H1 (cell line): ENCODE measurements around the gene TRIM47. TPM values are rescaled to one million over a fixed set of nuclear protein-coding genes. Genes with fewer than 3 reads are reported as not detected.

Experiments
- CTCF ChIA-PET: fragments of 300-600 bp; sonication (Branson Sonifier 250); formaldehyde crosslinking; loops from one replicate; lab custom pipeline; 2021; ENCODE audit not compliant: partially characterized antibody; lab: Charles Lee
- POLR2A ChIA-PET: fragments of 300-600 bp; sonication (Branson Sonifier 250); formaldehyde crosslinking; loops from one replicate; lab custom pipeline; 2021; ENCODE audit warnings: inconsistent platforms; ENCODE audit not compliant: partially characterized antibody; lab: Charles Lee
- DNase-seq, 2 experiments: peaks; one replicate each; pipeline versions ENCODE4 v3.0.0 to v3.0.0-alpha.2; 2010 to 2022; ENCODE audit warnings: low spot score in 2 of 2, low read depth in 1 of 2, mixed read lengths in 1 of 2
- FAIRE-seq: peaks from 2 replicates; lab custom pipeline; 2011; peaks lifted over from hg19 to GRCh38; lab: Jason Lieb, UNC
- H2AFZ ChIP-seq: 2 replicates; pipeline ENCODE4 v1.8.1; 2012; ENCODE audit warnings: low read length, inconsistent platforms
- H2AK5ac ChIP-seq: 2 replicates; pipeline ENCODE4 v1.6.1; 2013; ENCODE audit warnings: low read depth, low read length
- H2BK120ac ChIP-seq: replicated peaks from 2 replicates; pipeline ENCODE3; 2013; ENCODE audit warnings: low read depth, low read length, inconsistent platforms
- H2BK12ac ChIP-seq: 2 replicates; pipeline ENCODE4 v1.6.1; 2013; ENCODE audit warnings: low read depth, low read length
- H2BK15ac ChIP-seq: 2 replicates; pipeline ENCODE4 v1.6.1; 2013; ENCODE audit warnings: low read length
- H2BK20ac ChIP-seq: 2 replicates; pipeline ENCODE4 v1.6.1; 2013; ENCODE audit warnings: low read length
- H2BK5ac ChIP-seq: 2 replicates; pipeline ENCODE4 v1.6.1; 2013; ENCODE audit warnings: low read depth, low read length
- H3K14ac ChIP-seq: 2 replicates; pipeline ENCODE4 v1.6.1; 2013; ENCODE audit warnings: inconsistent platforms; ENCODE audit not compliant: insufficient read length
- H3K18ac ChIP-seq: 2 replicates; pipeline ENCODE4 v1.6.1; 2013; ENCODE audit warnings: low read length; ENCODE audit errors: extremely low read depth
- H3K23ac ChIP-seq: 2 replicates; pipeline ENCODE4 v1.6.1; 2013; ENCODE audit warnings: inconsistent platforms; ENCODE audit not compliant: insufficient read length
- H3K23me2 ChIP-seq: 2 replicates; pipeline ENCODE4 v1.6.1; 2013; ENCODE audit warnings: low read depth, low read length
- H3K27ac ChIP-seq: 2 replicates; pipeline ENCODE4 v1.6.1; 2011; ENCODE audit warnings: low read depth, low read length, inconsistent platforms
- H3K27me3 ChIP-seq, 4 experiments: replicated peaks in 1 of 4; 1 replicate in 1 of 4; 2 replicates in 3 of 4; pipeline versions ENCODE4 v1.6.1 to v1.8.1; 2011 to 2013; ENCODE audit warnings: low read length in 3 of 4, mild to moderate bottlenecking in 3 of 4, inconsistent platforms in 2 of 4, mixed read lengths in 2 of 4, moderate library complexity in 1 of 4; ENCODE audit not compliant: control insufficient read depth in 3 of 4, insufficient read depth in 3 of 4; ENCODE audit errors: extremely low read depth in 1 of 4
- H3K36me3 ChIP-seq, 4 experiments: 2 replicates each; pipeline versions ENCODE4 v1.6.1 to v1.8.1; 2011 to 2013; ENCODE audit warnings: mild to moderate bottlenecking in 4 of 4, low read length in 3 of 4, moderate library complexity in 2 of 4, control low read depth in 1 of 4, inconsistent platforms in 1 of 4; ENCODE audit not compliant: insufficient read depth in 4 of 4, control insufficient read depth in 2 of 4
- H3K4ac ChIP-seq: replicated peaks from 2 replicates; pipeline ENCODE3; 2013; ENCODE audit warnings: low read length, low read depth, mixed read lengths, inconsistent platforms; ENCODE audit not compliant: insufficient read length
- H3K4me1 ChIP-seq, 4 experiments: replicated peaks in 1 of 4; 1 replicate in 1 of 4; 2 replicates in 3 of 4; pipeline versions ENCODE4 v1.6.1 to v1.8.1; 2011 to 2013; ENCODE audit warnings: low read length in 3 of 4, inconsistent platforms in 2 of 4, mixed read lengths in 1 of 4; ENCODE audit not compliant: insufficient read depth in 4 of 4, control insufficient read depth in 3 of 4
- H3K4me2 ChIP-seq, 2 experiments: 2 replicates each; pipeline versions ENCODE4 v1.6.1 to v1.8.1; 2011 to 2013; ENCODE audit warnings: low read depth in 2 of 2, low read length in 2 of 2, control low read depth in 1 of 2, inconsistent platforms in 1 of 2, mild to moderate bottlenecking in 1 of 2; ENCODE audit not compliant: insufficient read depth in 1 of 2
- H3K4me3 ChIP-seq, 4 experiments: fragments of 200-600, 300-600 bp in 1 of 4; sonication (generic), shearing (Covaris generic), sonication (Bioruptor Twin) in 1 of 4; 2 replicates each; pipeline versions ENCODE4 v1.5.1 to v1.8.1; 2011 to 2016; ENCODE audit warnings: low read length in 4 of 4, low read depth in 3 of 4, control low read depth in 2 of 4, inconsistent platforms in 2 of 4, mild to moderate bottlenecking in 2 of 4, mixed read lengths in 1 of 4, moderate library complexity in 1 of 4; ENCODE audit not compliant: insufficient read depth in 2 of 4; ENCODE audit errors: extremely low read depth in 1 of 4
- H3K56ac ChIP-seq: replicated peaks from 2 replicates; pipeline ENCODE3; 2013; ENCODE audit warnings: low read depth, mild to moderate bottlenecking, mixed read lengths, low read length, inconsistent platforms; ENCODE audit not compliant: insufficient read length
- H3K79me1 ChIP-seq: 2 replicates; pipeline ENCODE4 v1.6.1; 2013; ENCODE audit warnings: low read depth, low read length, control low read depth
- H3K79me2 ChIP-seq, 2 experiments: 2 replicates each; pipeline versions ENCODE4 v1.6.1 to v1.8.1; 2012 to 2013; ENCODE audit warnings: low read length in 2 of 2, mild to moderate bottlenecking in 2 of 2, inconsistent platforms in 1 of 2; ENCODE audit not compliant: insufficient read depth in 2 of 2, control insufficient read depth in 1 of 2
- H3K9ac ChIP-seq, 4 experiments: replicated peaks in 1 of 4; 1 replicate in 1 of 4; 2 replicates in 3 of 4; pipeline versions ENCODE4 v1.6.1 to v1.8.1; 2011 to 2013; ENCODE audit warnings: low read depth in 3 of 4, low read length in 3 of 4, control low read depth in 2 of 4, mild to moderate bottlenecking in 2 of 4, moderate library complexity in 2 of 4, inconsistent platforms in 1 of 4; ENCODE audit errors: extremely low read depth in 1 of 4
- H3K9me3 ChIP-seq, 2 experiments: 2 replicates each; pipeline versions ENCODE4 v1.6.1 to v1.8.1; 2012 to 2013; ENCODE audit warnings: mild to moderate bottlenecking in 2 of 2, moderate library complexity in 2 of 2, control low read depth in 1 of 2, inconsistent platforms in 1 of 2, low read depth in 1 of 2, low read length in 1 of 2, mixed read lengths in 1 of 2; ENCODE audit not compliant: insufficient read depth in 2 of 2
- H4K20me1 ChIP-seq, 2 experiments: replicated peaks in 1 of 2; 2 replicates each; pipeline versions ENCODE3 to v1.8.1; 2011 to 2013; ENCODE audit warnings: inconsistent platforms in 2 of 2, low read length in 2 of 2, mild to moderate bottlenecking in 1 of 2; ENCODE audit not compliant: insufficient read depth in 2 of 2, control insufficient read depth in 1 of 2
- H4K5ac ChIP-seq: 2 replicates; pipeline ENCODE4 v1.6.1; 2013; ENCODE audit warnings: low read length, low read depth, mixed read lengths, inconsistent platforms; ENCODE audit not compliant: insufficient read length
- H4K8ac ChIP-seq: 2 replicates; pipeline ENCODE4 v1.8.0; 2013; ENCODE audit warnings: mild to moderate bottlenecking, moderate library complexity, low read length, inconsistent platforms; ENCODE audit not compliant: insufficient read depth; ENCODE audit errors: extremely low read depth
- H4K91ac ChIP-seq: replicated peaks from 2 replicates; pipeline ENCODE3; 2013; ENCODE audit warnings: low read length, mixed read lengths, inconsistent platforms; ENCODE audit not compliant: insufficient read length
- POLR2A ChIP-seq, 2 experiments: IDR thresholded peaks; 1 replicate in 1 of 2; 2 replicates in 1 of 2; pipeline ENCODE4 v1.6.1; 2011; ENCODE audit warnings: low read depth in 2 of 2, low read length in 2 of 2, mild to moderate bottlenecking in 2 of 2; ENCODE audit errors: control extremely low read depth in 1 of 2
- RFX5 ChIP-seq: IDR thresholded peaks from 2 replicates; pipeline ENCODE4 v1.6.1; 2011; ENCODE audit warnings: low read depth, low read length, improper control_type of control experiment, borderline replicate concordance
- RXRA ChIP-seq: IDR thresholded peaks from 2 replicates; pipeline ENCODE4 v1.6.1; 2011; ENCODE audit warnings: low read depth, mild to moderate bottlenecking, low read length, moderate library complexity; ENCODE audit not compliant: insufficient read depth
- WGBS, 2 experiments: shearing (Covaris generic) in 1 of 2; methylation state at CpG; one replicate each; pipeline versions ENCODE4 v1.1.6 to v1.1.7; 2013 to 2015; ENCODE audit warnings: low lambda C conversion rate in 2 of 2, mixed read lengths in 2 of 2, inconsistent platforms in 1 of 2, low coverage in 1 of 2, missing lambda C conversion rate in 1 of 2; ENCODE audit not compliant: insufficient replicate concordance in 2 of 2, insufficient coverage in 1 of 2, insufficient read length in 1 of 2; ENCODE audit errors: extremely low coverage in 1 of 2, missing lambda C conversion rate in 1 of 2; 5-methylcytosine and 5-hydroxymethylcytosine counted together
- polyA plus RNA-seq, 7 experiments: library from polyadenylated mRNA; depleted of rRNA in 3 of 7; stranded (reverse) in 5 of 7; unstranded in 2 of 7; fragments of >200 nt in 5 of 7; fragments of 200-250 nt in 2 of 7; gene quantifications; 1 replicate in 5 of 7; 2 replicates in 1 of 7; 4 replicates in 1 of 7; pipeline versions ENCODE4 v1.2.1 to v1.2.3, GENCODE V29; 2011 to 2013; ENCODE audit warnings: missing spikeins in 2 of 7, mixed read lengths in 2 of 7
- total RNA-seq: library from RNA; stranded (reverse); fragmentation: NEBNext Ultra II Directional; extraction: Animal tissue kit (Norgen Biotek cat#: 25700); gene quantifications from 2 replicates; pipeline ENCODE4 v1.2.1, GENCODE V29; 2021

Gene TRIM47
- total and polyA plus RNA-seq, 2 of the 8 experiments (the other 6 are each of a cell fraction or from before 2014, with no cell fraction given): 6.3 to 6.4 TPM

DNA sequence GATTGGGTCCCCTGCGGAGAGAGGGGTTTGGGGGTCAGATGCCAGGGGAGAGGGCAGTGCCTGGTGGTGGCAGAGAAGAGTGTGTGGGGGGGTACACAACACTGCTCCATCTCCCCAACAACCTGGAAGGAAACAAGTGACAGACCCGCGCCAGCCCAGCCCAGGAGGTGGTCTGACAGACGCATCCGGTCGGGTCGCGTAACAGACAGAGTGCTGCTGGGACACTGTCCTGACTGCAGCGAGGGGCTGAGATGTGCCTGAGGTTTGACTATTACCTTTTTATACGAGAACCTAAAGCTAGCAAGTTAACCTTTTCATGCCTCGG lies 50.3 kb downstream of the TRIM47 start:
- CTCF ChIA-PET: interaction anchor here (0.8 to 21.9 kb wide), 18 partner anchors 8 to 168 kb away, joined by 3 to 563 read pairs (median 7); partner anchors contain the start of genes GALK1, UNC13D, UNK and WBP2
- peak overlapping the region; percentile 13; the same call in 1 of the 2 replicates for H3K27ac ChIP-seq

More for the DNA sequence above, 50.3 kb downstream of the TRIM47 start:
- Histone ChIP-seq H2BK15ac (no peak overlapping the region), H3K23ac (no peak overlapping the region), H3K14ac (no peak overlapping the region), H2BK120ac (no peak overlapping the region), H3K79me2 (no peaks in the 10 kb centered on the region), H3K56ac (no peak overlapping the region)
- DNase-seq (no peak), FAIRE-seq (no peak)
- TF ChIP-seq POLR2A (IDR thresholded peaks at IDR 0.05; ENCODE audit: control extremely low read depth in 1 of 2, low read depth in 2 of 2, low read length in 2 of 2) (peak in 1 of 2 experiments; percentile 11; a peak in 1 of 3 replicates), RXRA (no peak), RFX5 (no peak)
- TF ChIP-seq, all 59 proteins: peak for 1
- Histone ChIP-seq H3K27me3 (no peaks in the 10 kb centered on the region), H2AK5ac (no peak overlapping the region), H3K4me2 (peak overlapping the region; percentile 19 to 81; a peak in 3 of 4 replicates), H4K20me1 (no peaks in the 10 kb centered on the region), H3K18ac (peak overlapping the region; percentile 87), H2BK12ac (peak overlapping the region; percentile 63; the same call in 1 of the 2 replicates), H4K8ac (0 out of 2 replicates have a peak overlapping the region, but pooled peaks have one; percentile 90), H3K9ac (peak overlapping the region in 1 of 4 experiments; percentile 33; a peak in 2 of 7 replicates), H2AFZ (peak overlapping the region; percentile 47; the same call in 1 of the 2 replicates), H3K4me1 (peaks cover 0 to 31% (median 25%) of the 10 kb centered on the region in 4 experiments; a peak in 6 of 7 replicates), H4K91ac (no peak overlapping the region), H3K4ac (no peak overlapping the region), H3K36me3 (peaks cover 2 to 14% (median 11%) of the 10 kb centered on the region in 4 experiments; a peak in 7 of 8 replicates), H3K23me2 (peaks cover 2% of the 10 kb centered on the region; the same call in 1 of the 2 replicates), H3K79me1 (0 out of 2 replicates have a peak, but pooled peaks cover 2% of the 10 kb centered on the region), H3K4me3 (peak overlapping the region in 3 of 4 experiments; percentile 27 to 53 (median 45); a peak in 6 of 8 replicates), H2BK5ac (0 out of 2 replicates have a peak overlapping the region, but pooled peaks have one; percentile 26), H2BK20ac (no peak overlapping the region), H4K5ac (no peak overlapping the region), H3K9me3 (no peaks in the 10 kb centered on the region)
- POLR2A ChIA-PET: interaction anchor here (0.6 to 16.0 kb wide), 15 partner anchors 8 to 278 kb away, joined by 3 to 216 read pairs (median 5); partner anchors contain the start of genes SMIM5 and UNK
- 65% methylated on average over 11 of the region's 11 CpGs; no CpG with 5 or more reads in 1 of the 2 experiments for WGBS, 2 experiments
